A673 (cell line): ENCODE results near the gene STIL. TPM values are rescaled to one million over a fixed set of nuclear protein-coding genes. Genes with fewer than 3 reads are reported as not detected.

Source experiments
- BruUV-seq: library from RNA; stranded (reverse); fragments of 400-500 nt; replicated peaks from 2 replicates; lab custom pipeline; 2021; lab: Mats Ljungman, UMichigan
- CTCF ChIA-PET: fragments of 300-600 bp; sonication (Branson Sonifier 250); formaldehyde crosslinking; loops from one replicate; lab custom pipeline; 2022; ENCODE audit warnings: antibody characterized with exemption; lab: Charles Lee
- POLR2A ChIA-PET: fragments of 300-600 bp; sonication (Branson Sonifier 250); formaldehyde crosslinking; loops from one replicate; lab custom pipeline; 2022; ENCODE audit warnings: antibody characterized with exemption; ENCODE audit not compliant: low non-redundant PET; lab: Charles Lee
- DNase-seq: peaks from one replicate; pipeline ENCODE4 v3.0.0-alpha.2; 2015; ENCODE audit warnings: low spot score
- H3K27ac ChIP-seq: fragments of 200-600 bp; sonication (generic); 2 replicates; pipeline ENCODE4 v1.5.1; 2016; ENCODE audit warnings: mixed run types, low read depth, mild to moderate bottlenecking, mixed read lengths, antibody characterized with exemption, low read length; ENCODE audit not compliant: poor library complexity, severe bottlenecking
- H3K27me3 ChIP-seq: fragments of 200-600 bp; sonication (generic); replicated peaks from 2 replicates; pipeline ENCODE4 v1.6.1; 2017; ENCODE audit warnings: mixed run types, low read depth, mild to moderate bottlenecking, mixed read lengths, antibody characterized with exemption, low read length; ENCODE audit not compliant: insufficient read depth, poor library complexity
- H3K36me3 ChIP-seq: fragments of 200-600 bp; sonication (generic); 2 replicates; pipeline ENCODE4 v1.6.1; 2016; ENCODE audit warnings: mixed run types, mild to moderate bottlenecking, mixed read lengths, antibody characterized with exemption, low read length; ENCODE audit not compliant: insufficient read depth, poor library complexity, severe bottlenecking
- H3K4me1 ChIP-seq: fragments of 200-600 bp; sonication (generic); 2 replicates; pipeline ENCODE4 v1.6.1; 2017; ENCODE audit warnings: mixed run types, mild to moderate bottlenecking, mixed read lengths, antibody characterized with exemption, low read length; ENCODE audit not compliant: insufficient read depth, poor library complexity, severe bottlenecking
- H3K4me3 ChIP-seq: fragments of 200-600 bp; sonication (generic); 2 replicates; pipeline ENCODE4 v1.5.1; 2016; ENCODE audit warnings: low read depth, mixed run types, mild to moderate bottlenecking, mixed read lengths, low read length; ENCODE audit not compliant: poor library complexity, severe bottlenecking
- H3K9me3 ChIP-seq: fragments of 200-600 bp; sonication (generic); 2 replicates; pipeline ENCODE4 v1.6.1; 2016; ENCODE audit warnings: mixed run types, low read depth, mild to moderate bottlenecking, mixed read lengths, antibody characterized with exemption, low read length; ENCODE audit not compliant: poor library complexity, severe bottlenecking
- EZH2 ChIP-seq: fragments of 200-600 bp; sonication (generic); IDR thresholded peaks from 2 replicates; pipeline ENCODE4 v1.6.1; 2017; ENCODE audit warnings: borderline replicate concordance, low read depth, mild to moderate bottlenecking, mixed read lengths, antibody characterized with exemption, low read length; ENCODE audit not compliant: poor library complexity, severe bottlenecking
- intact Hi-C: fragments of 100-400 bp; cut with micrococcal nuclease; formaldehyde crosslinking; loops from one replicate; pipeline ENCODE4 v1.10.0; 2022; ENCODE audit not compliant: unreplicated experiment
- total RNA-seq: library from RNA; stranded (reverse); gene quantifications from 2 replicates; pipeline ENCODE4 v1.2.3, GENCODE V29; 2021
- TF ChIP-seq, protein P1 (sequence below): fragments of 300-800, 200-600 bp; sonication (generic); conservative IDR thresholded peaks from 2 replicates; pipeline ENCODE4 v1.5.1; 2017; ENCODE audit warnings: low read depth, mild to moderate bottlenecking, antibody characterized with exemption, low read length, moderate library complexity, mixed read lengths

The STIL gene
- total RNA-seq, 1 experiment from 2014 or later = 43.4 TPM

DNA sequence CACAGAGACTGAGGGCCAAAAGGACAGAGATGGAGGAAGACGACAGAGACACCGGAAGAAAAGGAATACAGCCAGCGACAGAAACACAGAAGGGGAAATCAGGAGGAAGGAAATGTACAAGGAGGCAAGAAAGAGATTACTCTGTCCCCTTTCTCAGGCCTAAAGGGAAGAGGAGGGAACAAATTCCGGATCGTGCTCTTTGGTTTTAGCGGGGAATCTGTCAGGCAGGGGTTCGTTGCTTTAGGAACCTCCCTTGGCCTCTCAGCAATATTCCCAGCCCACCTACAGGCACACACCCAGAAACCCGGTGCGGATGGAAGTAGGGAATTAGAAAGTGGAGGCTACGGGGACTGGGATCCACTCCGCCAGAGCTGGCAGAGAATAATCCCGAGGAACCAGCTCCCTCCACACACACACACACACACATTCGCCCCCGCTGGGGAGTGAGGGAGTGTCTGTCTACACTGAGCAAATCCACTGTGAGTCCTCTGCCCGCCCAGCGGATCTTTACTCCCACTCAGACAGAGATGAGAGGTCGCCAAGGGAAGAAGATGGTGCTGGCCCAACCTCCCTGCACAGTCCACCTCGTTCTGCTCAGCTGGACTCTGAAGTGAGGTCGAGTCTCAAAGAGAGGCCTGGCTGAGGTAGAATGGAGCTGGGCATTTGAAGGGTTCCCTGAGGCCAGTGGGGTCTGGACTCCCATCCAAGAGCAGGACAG lies 87.7 kb downstream of the STIL start:
- no TSS peak for BruUV-seq

DNA sequence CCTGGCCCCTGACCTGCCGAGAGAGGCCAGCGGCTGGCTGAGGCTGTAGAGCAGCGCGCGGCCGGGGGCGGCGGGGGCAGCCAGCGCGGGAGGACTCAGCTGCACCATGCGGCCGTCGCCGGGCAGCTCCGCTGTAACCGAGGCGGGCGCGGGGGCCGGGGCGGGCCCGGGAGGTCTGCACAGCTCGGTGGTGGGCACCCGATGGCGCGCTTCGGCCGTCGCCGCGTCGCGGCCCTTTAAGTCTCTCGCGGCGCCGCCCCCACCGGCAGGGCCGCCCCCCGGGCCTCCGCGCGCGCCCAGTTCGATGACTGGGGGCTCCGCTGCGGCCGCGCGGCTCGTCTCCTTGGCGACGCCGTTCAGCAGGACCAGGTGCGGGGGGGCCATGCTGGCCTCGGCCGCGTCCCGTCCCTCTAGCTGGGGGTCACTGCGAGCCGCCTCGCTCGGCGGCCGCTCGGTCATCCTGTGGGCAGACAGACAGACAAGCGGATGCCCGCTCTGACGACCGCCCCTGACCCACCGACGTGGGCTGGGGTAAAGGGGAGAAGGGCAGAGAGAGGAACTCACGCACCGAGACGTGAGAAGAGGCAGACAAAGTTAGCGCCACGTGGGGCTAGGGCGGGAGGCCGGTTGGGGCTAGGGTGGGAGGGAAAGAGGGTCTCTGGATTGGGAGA lies 88.4 kb downstream of the STIL start:
- Histone ChIP-seq H3K9me3 (no peaks in the 10 kb centered on the region), H3K27ac (no peak overlapping the region), H3K36me3 (no peaks in the 10 kb centered on the region), H3K27me3 (peaks cover 88% of the 10 kb centered on the region), H3K4me1 (peaks cover 4% of the 10 kb centered on the region), H3K4me3 (peak overlapping the region; percentile 31)
- intact Hi-C loops = no loop called here
- ChIA-PET CTCF (no interaction called here), POLR2A (no interaction called here)
- no TSS peak for BruUV-seq
- no peak for DNase-seq
- TF ChIP-seq, protein P1, sequence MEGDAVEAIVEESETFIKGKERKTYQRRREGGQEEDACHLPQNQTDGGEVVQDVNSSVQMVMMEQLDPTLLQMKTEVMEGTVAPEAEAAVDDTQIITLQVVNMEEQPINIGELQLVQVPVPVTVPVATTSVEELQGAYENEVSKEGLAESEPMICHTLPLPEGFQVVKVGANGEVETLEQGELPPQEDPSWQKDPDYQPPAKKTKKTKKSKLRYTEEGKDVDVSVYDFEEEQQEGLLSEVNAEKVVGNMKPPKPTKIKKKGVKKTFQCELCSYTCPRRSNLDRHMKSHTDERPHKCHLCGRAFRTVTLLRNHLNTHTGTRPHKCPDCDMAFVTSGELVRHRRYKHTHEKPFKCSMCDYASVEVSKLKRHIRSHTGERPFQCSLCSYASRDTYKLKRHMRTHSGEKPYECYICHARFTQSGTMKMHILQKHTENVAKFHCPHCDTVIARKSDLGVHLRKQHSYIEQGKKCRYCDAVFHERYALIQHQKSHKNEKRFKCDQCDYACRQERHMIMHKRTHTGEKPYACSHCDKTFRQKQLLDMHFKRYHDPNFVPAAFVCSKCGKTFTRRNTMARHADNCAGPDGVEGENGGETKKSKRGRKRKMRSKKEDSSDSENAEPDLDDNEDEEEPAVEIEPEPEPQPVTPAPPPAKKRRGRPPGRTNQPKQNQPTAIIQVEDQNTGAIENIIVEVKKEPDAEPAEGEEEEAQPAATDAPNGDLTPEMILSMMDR = no peak
- TF ChIP-seq EZH2 = peak; percentile 97

More for the DNA sequence above, 87.7 kb downstream of the STIL start:
- H3K4me3 ChIP-seq = no peak overlapping the region
- CTCF ChIA-PET = no interaction called here
- peaks cover 8% of the 10 kb centered on the region for H3K4me1 ChIP-seq
- H3K9me3 ChIP-seq = no peaks in the 10 kb centered on the region
- H3K27ac ChIP-seq = no peak overlapping the region
- intact Hi-C loops = no loop called here
- POLR2A ChIA-PET = no interaction called here
- TF ChIP-seq, protein P1 = no peak
- TF ChIP-seq EZH2 = peak; percentile 35
- DNase-seq = no peak
- no peaks in the 10 kb centered on the region for H3K36me3 ChIP-seq
- H3K27me3 ChIP-seq = peaks cover 95% of the 10 kb centered on the region

DNA sequence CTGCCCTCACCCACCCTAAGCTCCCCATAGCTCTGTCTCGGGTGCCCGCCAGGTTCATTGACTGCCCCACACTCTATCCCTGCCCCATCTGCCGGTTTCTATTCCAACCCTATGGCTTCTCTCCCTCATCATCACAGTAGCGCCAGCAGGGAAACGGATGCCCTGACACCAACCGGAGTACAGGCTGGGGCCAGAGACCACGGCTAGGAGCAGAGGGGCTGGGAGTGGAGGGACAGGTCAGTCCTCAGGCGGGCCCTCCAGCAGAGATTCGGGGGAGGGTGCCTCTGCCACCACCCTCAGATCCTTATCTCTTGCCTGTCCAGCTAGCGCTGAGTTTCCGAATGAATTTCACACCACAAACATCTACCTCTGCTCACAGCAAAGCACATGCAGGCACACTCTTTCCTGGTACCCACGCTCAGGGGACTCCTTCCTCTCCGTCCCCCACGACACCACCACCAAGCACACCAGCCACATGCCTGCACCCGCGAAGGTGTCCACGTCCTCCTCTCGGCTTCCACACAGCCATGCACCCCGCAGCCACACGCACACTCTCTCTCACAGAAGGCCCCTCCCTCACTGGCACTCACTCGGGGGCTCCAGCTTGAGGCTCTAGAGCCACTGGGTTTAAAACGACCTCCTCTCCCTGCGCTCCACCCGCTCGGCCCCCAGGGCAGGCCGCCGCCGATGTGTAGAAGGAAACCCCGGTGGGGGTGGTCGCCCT lies 89.1 kb downstream of the STIL start:
- Histone ChIP-seq H3K4me3 (no peak overlapping the region), H3K27ac (no peak overlapping the region), H3K27me3 (peaks cover 81% of the 10 kb centered on the region), H3K36me3 (no peaks in the 10 kb centered on the region), H3K9me3 (no peaks in the 10 kb centered on the region), H3K4me1 (peaks cover 4% of the 10 kb centered on the region)
- BruUV-seq = no TSS peak
- ChIA-PET CTCF (no interaction called here), POLR2A (no interaction called here)
- intact Hi-C loops = no loop called here
- DNase-seq = no peak
- TF ChIP-seq, protein P1 = no peak
- no peak for TF ChIP-seq EZH2
